B cell (primary cell): ENCODE measurements around the gene DDAH2. TPM values are rescaled to one million over a fixed set of nuclear protein-coding genes. Genes with fewer than 3 reads are reported as not detected.
A peak's percentile ranks its signal among the peaks of the same experiment; 100 is the strongest.

ENCODE experiments used
- ATAC-seq: fragments of 200-7000 bp; cut with Tn5 transposase; one replicate; pipeline ENCODE4 v1.10.0; 2021; ENCODE audit warnings: low read depth, mild to moderate bottlenecking, moderate number of reproducible peaks, moderate library complexity
- CTCF ChIA-PET: fragments of 350-600 bp; sonication (Branson Sonifier 250); formaldehyde crosslinking; loops from one replicate; lab custom pipeline; 2021; ENCODE audit warnings: antibody characterized with exemption, inconsistent platforms; lab: Charles Lee
- POLR2A ChIA-PET: fragments of 350-600 bp; sonication (Branson Sonifier 250); formaldehyde crosslinking; loops from one replicate; lab custom pipeline; 2021; ENCODE audit warnings: antibody characterized with exemption; lab: Charles Lee
- DNase-seq: peaks from one replicate; pipeline ENCODE4 v3.0.0; 2013
- H2AFZ ChIP-seq: 2 replicates; pipeline ENCODE4 v1.6.1; 2012; ENCODE audit warnings: mild to moderate bottlenecking, low read depth, low read length; ENCODE audit not compliant: insufficient read depth, poor library complexity, severe bottlenecking
- H3K27ac ChIP-seq, 2 donors: 1 replicate in 1 of 2; 2 replicates in 1 of 2; pipeline ENCODE4 v1.5.1; 2012 to 2013; ENCODE audit warnings: low read length in 2 of 2, mild to moderate bottlenecking in 2 of 2, moderate library complexity in 1 of 2
- H3K27me3 ChIP-seq, 4 experiments: fragments of 200-600 bp in 1 of 4; sonication (generic) in 1 of 4; replicated peaks in 1 of 4; 1 replicate in 2 of 4; 2 replicates in 2 of 4; pipeline versions ENCODE4 v1.6.1 to v1.7.0; 2013 to 2016; ENCODE audit warnings: low read length in 3 of 4, mild to moderate bottlenecking in 2 of 4, mixed read lengths in 1 of 4, moderate library complexity in 1 of 4; ENCODE audit not compliant: insufficient read depth in 4 of 4, control insufficient read depth in 3 of 4; ENCODE audit errors: control extremely low read depth in 1 of 4
- H3K36me3 ChIP-seq, 2 experiments: replicated peaks in 1 of 2; 1 replicate in 1 of 2; 2 replicates in 1 of 2; pipeline versions ENCODE4 v1.6.1 to v1.7.1; 2013; ENCODE audit warnings: low read length in 1 of 2; ENCODE audit not compliant: insufficient read depth in 2 of 2, control insufficient read depth in 1 of 2; ENCODE audit errors: control extremely low read depth in 1 of 2, extremely low read depth in 1 of 2
- H3K4me1 ChIP-seq, 2 donors: fragments of 200-600 bp in 1 of 2; sonication (generic) in 1 of 2; 1 replicate in 1 of 2; 2 replicates in 1 of 2; pipeline versions ENCODE4 v1.5.1 to v1.6.1; 2013 to 2017; ENCODE audit warnings: low read length in 2 of 2; ENCODE audit not compliant: control insufficient read depth in 2 of 2, insufficient read depth in 2 of 2
- H3K4me2 ChIP-seq: replicated peaks from 2 replicates; pipeline ENCODE3; 2012; ENCODE audit warnings: mild to moderate bottlenecking, low read depth, low read length; ENCODE audit not compliant: poor library complexity, severe bottlenecking
- H3K4me3 ChIP-seq, 5 experiments: fragments of 200-600 bp in 1 of 5; sonication (generic) in 1 of 5; 1 replicate in 3 of 5; 2 replicates in 2 of 5; pipeline versions ENCODE4 v1.5.1 to v1.7.0; 2011 to 2016; ENCODE audit warnings: low read length in 4 of 5, mild to moderate bottlenecking in 4 of 5, low read depth in 2 of 5, control low read depth in 1 of 5, moderate library complexity in 1 of 5; ENCODE audit not compliant: insufficient read depth in 1 of 5; ENCODE audit errors: control extremely low read depth in 1 of 5, extremely low read depth in 1 of 5
- H3K79me2 ChIP-seq: fragments of 200-600 bp; sonication (generic); one replicate; pipeline ENCODE4 v1.6.0; 2016; ENCODE audit warnings: low read length; ENCODE audit not compliant: control insufficient read depth, insufficient read depth
- H3K9ac ChIP-seq: fragments of 200-600 bp; sonication (generic); 2 replicates; pipeline ENCODE4 v1.6.1; 2017; ENCODE audit warnings: mild to moderate bottlenecking, low read length, moderate library complexity
- H3K9me3 ChIP-seq, 3 donors: one replicate each; pipeline versions ENCODE4 v1.6.1 to v1.7.1; 2013; ENCODE audit warnings: low read length in 2 of 3; ENCODE audit not compliant: control insufficient read depth in 2 of 3, insufficient read depth in 1 of 3; ENCODE audit errors: control extremely low read depth in 1 of 3
- H4K20me1 ChIP-seq: 2 replicates; pipeline ENCODE4 v1.6.0; 2012; ENCODE audit warnings: mild to moderate bottlenecking, low read length; ENCODE audit not compliant: insufficient read depth, control insufficient read depth, poor library complexity, severe bottlenecking
- H3K27ac Mint-ChIP-seq: one replicate; pipeline ENCODE4 v1.8.0; 2021; ENCODE audit warnings: mixed read lengths
- H3K27me3 Mint-ChIP-seq: one replicate; pipeline ENCODE4 v1.8.0; 2021; ENCODE audit warnings: mixed read lengths
- H3K4me1 Mint-ChIP-seq: one replicate; pipeline ENCODE4 v1.8.0; 2021; ENCODE audit warnings: mixed read lengths
- H3K4me3 Mint-ChIP-seq: one replicate; pipeline ENCODE4 v1.8.0; 2021; ENCODE audit warnings: mixed read lengths
- H3K9me3 Mint-ChIP-seq: one replicate; pipeline ENCODE4 v1.8.0; 2022; ENCODE audit warnings: mixed read lengths; ENCODE audit not compliant: insufficient read depth
- CTCF ChIP-seq: fragments of 200-600 bp; IDR thresholded peaks from one replicate; pipeline ENCODE4 v1.8.0; 2022; ENCODE audit warnings: antibody characterized with exemption, mild to moderate bottlenecking
- EZH2 ChIP-seq: IDR thresholded peaks from 2 replicates; pipeline ENCODE4 v1.6.1; 2012; ENCODE audit warnings: borderline replicate concordance, low read depth, mild to moderate bottlenecking, moderate library complexity, low read length; ENCODE audit not compliant: insufficient read depth, poor library complexity, severe bottlenecking
- WGBS: methylation state at CpG from one replicate; pipeline ENCODE4 v1.1.5; 2013; ENCODE audit warnings: missing lambda C conversion rate; ENCODE audit not compliant: insufficient coverage; 5-methylcytosine and 5-hydroxymethylcytosine counted together
- intact Hi-C: fragments of 100-400 bp; cut with micrococcal nuclease; formaldehyde crosslinking; loops from one replicate; pipeline ENCODE4 v1.10.0; 2022
- polyA plus RNA-seq: library from polyadenylated mRNA; depleted of rRNA; stranded (reverse); fragments of >200 nt; gene quantifications from 2 replicates; pipeline ENCODE4 v1.2.3, GENCODE V29; 2012
- total RNA-seq, 2 donors: library from RNA; stranded (reverse); fragments of 120-200 nt in 1 of 2; gene quantifications; 1 replicate in 1 of 2; 2 replicates in 1 of 2; pipeline versions ENCODE4 v1.2.3 to v1.2.4, GENCODE V29; 2013 to 2022

Gene DDAH2
- total and polyA plus RNA-seq, 2 donors (not counting 1 experiment from before 2014, with no cell fraction given), result 59.2 to 87.2 TPM

- H4K20me1 ChIP-seq, result no peaks in the 10 kb centered on the region
- peak within 1 kb of the TSS; percentile 43 for H3K9ac ChIP-seq
- H3K36me3 ChIP-seq, result peaks cover 0 to 42% of the 10 kb centered on the region in 2 experiments
- WGBS, result 6% methylated on average over 5 of the region's 15 CpGs
- H3K79me2 ChIP-seq, result no peaks in the 10 kb centered on the region
- H3K4me3 ChIP-seq, result peak within 1 kb of the TSS in 2 of 5 experiments; percentile 5 to 21
- peaks cover 23% of the 10 kb centered on the region for H3K4me1 Mint-ChIP-seq
- H3K4me2 ChIP-seq, result peak within 1 kb of the TSS; percentile 72
- TF ChIP-seq EZH2, result no peak
- TF ChIP-seq CTCF, result no peak
- DNase-seq, result peak; percentile 85
- peaks cover 15 to 28% of the 10 kb centered on the region in 2 donors for H3K4me1 ChIP-seq
- peak within 1 kb of the TSS; percentile 65 for H2AFZ ChIP-seq
- H3K9me3 Mint-ChIP-seq, result no peaks in the 10 kb centered on the region
- H3K9me3 ChIP-seq, result no peaks in the 10 kb centered on the region
- peak within 1 kb of the TSS; percentile 64 for H3K4me3 Mint-ChIP-seq
- peak within 1 kb of the TSS; percentile 66 to 67 for H3K27ac ChIP-seq
- CTCF ChIA-PET, result interaction anchor here (0.9 to 1.6 kb wide), 3 partner anchors 14 to 36 kb away, joined by 4 read pairs; partner anchors contain the start of gene VARS1
- peak within 1 kb of the TSS; percentile 90 for H3K27ac Mint-ChIP-seq
- H3K27me3 ChIP-seq, result no peaks in the 10 kb centered on the region
- intact Hi-C loops, result loop anchor here (2.0 kb wide), 2 partner anchors 18 to 38 kb away; partner anchors contain the start of gene VARS1
- H3K27me3 Mint-ChIP-seq, result no peaks in the 10 kb centered on the region
- peak; percentile 88 for ATAC-seq
- POLR2A ChIA-PET, result interaction anchor here (0.6 kb wide), 2 partner anchors 31 to 37 kb away, joined by 3 to 5 read pairs; no protein-coding TSS in a partner anchor
Measured at GRCh38 chr6:31776989-31777666, 48.0 kb upstream of the DDAH2 start, which contains the start of gene VWA7. VWA7 (minus strand) TSS chr6:31777328; CDS start chr6:31776779, 549 bp downstream.
